ENCODE data around the gene MCF2L2. TPM values are rescaled to one million over a fixed set of nuclear protein-coding genes. Genes with fewer than 3 reads are reported as not detected.
"Not testable (repeated sequence)": the region's sequence is repeated elsewhere in the genome, so short reads cannot be mapped to it uniquely, and the experiment has no call there.

MCF2L2 gene
- total RNA-seq, 1 donor from 2014 or later: 0.62 TPM

GRCh38 chr3:183180110-183180783, 248.2 kb downstream of the MCF2L2 start:
- no peak overlapping the region for H3K27ac ChIP-seq
- H3K36me3 ChIP-seq: no peaks in the 10 kb centered on the region
- no peaks in the 10 kb centered on the region for H3K9me3 ChIP-seq
- peaks cover 45% of the 10 kb centered on the region for H3K27me3 ChIP-seq (ENCODE audit: low read depth)
- H3K4me3 ChIP-seq: peak overlapping the region; percentile 62
- ATAC-seq (no peak), DNase-seq (no peak)
- intact Hi-C loops (cut with DNase I): no loop called here
- no peak for TF ChIP-seq CTCF (IDR thresholded peaks at IDR 0.05)
- H3K4me1 ChIP-seq: peaks cover 27% of the 10 kb centered on the region

- H3K9me3 ChIP-seq; DNase-seq; intact Hi-C loops (cut with DNase I); H3K36me3 ChIP-seq: not testable (repeated sequence)
- Histone ChIP-seq H3K27ac (peak overlapping the region; percentile 58), H3K4me3 (peak overlapping the region; percentile 62), H3K27me3 (ENCODE audit: low read depth) (peaks cover 45% of the 10 kb centered on the region), H3K4me1 (peaks cover 21% of the 10 kb centered on the region)
- ATAC-seq: peak; percentile 31 to 39
Measured at GRCh38 chr3:183179550-183179908, 248.9 kb downstream of the MCF2L2 start.

- H3K27me3 ChIP-seq (ENCODE audit: low read depth): peaks cover 45% of the 10 kb centered on the region
- H3K4me1 ChIP-seq: peaks cover 21% of the 10 kb centered on the region
- no peaks in the 10 kb centered on the region for H3K9me3 ChIP-seq
- intact Hi-C loops (cut with DNase I): no loop called here
- peak overlapping the region; percentile 62 for H3K4me3 ChIP-seq
- peak; percentile 22 for TF ChIP-seq CTCF (IDR thresholded peaks at IDR 0.05)
- peak; percentile 88 for DNase-seq
- H3K27ac ChIP-seq: peak overlapping the region; percentile 58
- H3K36me3 ChIP-seq: no peaks in the 10 kb centered on the region
- peak; percentile 83 to 87 for ATAC-seq
Measured at GRCh38 chr3:183178833-183179549, 249.4 kb downstream of the MCF2L2 start.

GRCh38 chr3:183178512-183178832, 249.9 kb downstream of the MCF2L2 start:
- Histone ChIP-seq H3K36me3 (no peaks in the 10 kb centered on the region), H3K9me3 (no peaks in the 10 kb centered on the region), H3K4me3 (peak overlapping the region; percentile 62), H3K27me3 (ENCODE audit: low read depth) (peaks cover 45% of the 10 kb centered on the region), H3K4me1 (peaks cover 21% of the 10 kb centered on the region), H3K27ac (peak overlapping the region; percentile 58)
- intact Hi-C loops (cut with DNase I): no loop called here
- no peak for TF ChIP-seq CTCF (IDR thresholded peaks at IDR 0.05)
- DNase-seq (no peak), ATAC-seq (no peak)

- Histone ChIP-seq H3K4me1 (no peaks in the 10 kb centered on the region), H3K4me3 (no peak overlapping the region), H3K9me3 (no peaks in the 10 kb centered on the region), H3K36me3 (no peaks in the 10 kb centered on the region), H3K27me3 (ENCODE audit: low read depth) (peaks cover 16% of the 10 kb centered on the region), H3K27ac (no peak overlapping the region)
- DNase-seq (no peak), ATAC-seq (no peak)
- intact Hi-C loops (cut with DNase I): no loop called here
- TF ChIP-seq CTCF (IDR thresholded peaks at IDR 0.05): no peak
Measured at GRCh38 chr3:183172051-183172639, 256.3 kb downstream of the MCF2L2 start.

- ATAC-seq; intact Hi-C loops (cut with DNase I); H3K4me1 ChIP-seq; DNase-seq; H3K9me3 ChIP-seq; H3K4me3 ChIP-seq; H3K27ac ChIP-seq; H3K36me3 ChIP-seq: not testable (repeated sequence)
- peaks cover 13% of the 10 kb centered on the region for H3K27me3 ChIP-seq (ENCODE audit: low read depth)
Measured at GRCh38 chr3:183167975-183168374, 260.4 kb downstream of the MCF2L2 start.
